Measurements from ENCODE around the gene RAB31.
"Not testable (repeated sequence)": the region's sequence is repeated elsewhere in the genome, so short reads cannot be mapped to it uniquely, and the experiment has no call there.

The RAB31 gene

DNA sequence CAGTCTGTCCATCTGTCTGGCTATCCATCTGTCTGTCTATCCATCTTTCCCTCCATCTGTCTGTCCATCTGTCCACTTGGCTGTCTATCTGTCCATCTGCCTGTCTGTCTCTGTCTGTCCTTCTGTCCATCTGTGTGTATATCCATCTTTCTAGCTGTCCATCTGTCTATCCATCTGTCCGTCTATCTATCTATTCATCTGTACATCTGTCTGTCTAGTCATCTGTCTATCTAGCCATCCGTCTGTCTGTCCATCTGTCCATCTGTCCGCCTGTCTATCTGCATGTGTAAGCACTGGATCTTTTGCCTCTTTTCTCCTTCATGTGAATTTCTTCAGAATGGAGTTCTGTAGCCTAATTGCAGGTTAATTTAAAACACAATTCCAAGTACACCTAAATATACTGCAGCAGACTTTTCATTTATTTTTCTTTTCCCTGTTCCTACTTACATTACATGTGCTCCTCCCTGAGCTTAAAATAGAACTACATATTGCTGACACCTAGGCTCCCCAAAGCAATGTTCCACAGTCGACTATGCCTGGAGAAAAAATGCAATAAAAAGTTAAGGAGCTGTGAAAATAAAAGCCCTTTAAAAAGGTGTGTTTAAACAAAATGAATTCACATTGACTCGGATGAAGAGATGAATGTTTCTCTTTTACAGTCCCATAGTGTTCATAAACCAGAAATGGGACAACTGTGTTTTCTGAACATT lies 140.2 kb downstream of the RAB31 start:
- DNase-seq: no peak

DNA sequence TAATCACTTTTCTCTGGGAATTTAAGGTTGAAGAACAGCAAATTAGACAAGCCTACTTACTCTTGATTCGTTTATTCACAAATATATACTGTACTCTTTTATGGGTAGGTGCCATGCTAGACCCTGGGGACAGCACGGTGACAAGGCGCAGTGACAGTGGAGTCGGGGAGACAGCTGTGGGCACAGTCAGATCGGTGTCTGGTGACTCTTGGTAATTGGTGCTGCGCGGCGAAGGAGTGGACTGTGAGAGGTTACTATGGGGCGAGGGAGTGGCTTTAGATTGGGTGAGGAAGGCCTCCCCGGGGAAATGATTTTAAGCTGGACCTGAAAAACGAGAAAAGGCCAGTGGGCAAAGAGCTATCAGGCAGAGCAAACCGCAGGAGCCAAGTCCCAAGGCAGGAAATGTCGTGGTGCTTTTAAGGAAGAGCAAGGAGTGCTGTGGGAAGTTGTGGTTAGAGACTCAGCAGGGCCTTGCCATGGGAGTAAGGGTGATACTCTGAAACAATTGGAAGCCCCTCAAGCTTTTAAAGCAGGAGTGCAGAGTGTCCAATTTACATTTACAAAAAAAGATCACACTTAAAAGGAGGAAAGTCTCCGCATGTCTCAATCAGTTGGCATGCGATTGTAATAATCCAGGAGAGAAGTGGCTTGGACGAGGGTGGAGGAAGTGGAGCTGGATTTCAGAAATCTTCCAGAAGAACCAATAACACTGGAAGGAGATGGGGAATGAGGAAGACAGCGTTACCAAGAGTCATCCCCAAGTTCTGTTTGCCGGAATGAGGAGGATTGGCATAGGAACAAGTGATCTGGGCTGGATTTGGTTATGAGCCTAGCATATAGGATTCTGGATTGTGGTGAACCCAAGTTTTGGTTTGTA lies 141.5 kb downstream of the RAB31 start:
- no peak for DNase-seq

DNA sequence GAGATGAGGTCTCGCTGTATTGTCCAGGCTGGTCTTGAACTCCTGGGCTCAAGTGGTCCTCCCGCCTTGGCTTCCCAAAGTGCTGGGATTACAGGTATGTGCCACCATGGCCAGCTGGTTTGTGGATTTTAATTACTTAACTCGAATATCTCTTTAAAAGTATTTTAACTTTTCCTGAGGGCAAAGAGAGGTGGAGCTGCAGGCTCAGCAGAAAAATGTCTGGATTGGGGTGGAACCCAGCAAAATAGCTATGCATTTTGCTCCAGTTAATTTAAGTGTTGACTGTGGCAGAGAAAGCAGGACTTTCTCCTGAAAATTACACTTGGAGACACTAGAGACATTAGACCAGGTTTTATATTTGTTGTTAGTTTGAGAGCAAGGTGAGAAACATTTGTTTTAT lies 142.2 kb downstream of the RAB31 start:
- no peak for DNase-seq

DNA sequence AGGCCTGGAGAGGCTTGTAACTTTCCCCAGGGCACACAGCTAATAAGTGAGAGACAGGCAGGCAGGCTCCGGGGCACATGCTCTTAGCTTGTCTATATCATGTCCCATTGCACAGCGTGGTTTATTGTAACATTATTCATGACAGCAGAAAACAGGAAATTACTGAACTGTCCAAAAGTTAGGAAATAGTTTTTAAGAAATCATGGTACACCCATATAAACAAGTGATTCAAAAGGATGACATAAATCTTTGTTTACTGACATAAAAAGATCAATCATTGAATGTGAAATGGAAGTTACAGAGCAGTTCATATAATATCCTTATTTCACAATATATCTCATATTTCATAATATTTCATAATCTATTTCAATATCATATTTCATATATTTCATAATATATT lies 143.4 kb downstream of the RAB31 start:
- DNase-seq: no peak

DNA sequence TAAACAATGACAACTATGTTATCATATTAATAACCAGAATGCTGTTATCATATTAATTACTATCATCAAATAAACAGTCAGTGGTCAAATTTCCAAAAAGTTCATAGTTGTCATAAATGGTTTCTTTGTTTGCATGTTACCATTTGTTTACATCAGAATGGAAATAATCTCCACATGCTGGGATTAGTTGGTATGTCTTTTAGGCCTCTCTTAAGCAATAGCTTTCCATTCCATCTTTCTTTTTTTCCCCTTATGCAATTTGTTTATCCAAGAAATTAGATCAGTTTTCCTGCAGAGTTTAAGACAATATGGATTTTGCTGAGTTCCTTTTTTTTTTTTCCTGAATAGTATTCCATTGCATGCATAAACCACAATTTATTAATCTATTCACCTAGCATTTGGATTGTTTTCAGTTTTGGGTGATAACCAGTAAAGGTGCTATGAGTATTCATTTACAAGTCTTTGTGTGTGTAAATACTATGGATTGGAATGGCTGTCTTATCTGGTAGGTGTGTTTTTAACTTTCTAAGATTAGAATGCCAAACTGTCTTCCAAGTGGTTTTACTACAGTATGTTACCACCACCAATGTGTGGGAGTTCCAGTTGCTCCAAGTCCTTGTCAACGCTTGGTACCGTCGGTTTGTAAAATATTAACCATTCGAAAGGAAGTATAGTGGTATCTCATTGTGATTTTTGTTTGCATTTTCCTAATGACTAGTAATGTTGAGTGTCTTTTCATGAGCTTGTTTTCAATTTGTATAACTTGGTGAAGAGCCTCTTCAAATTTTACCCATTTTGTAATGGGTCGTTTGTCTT lies 144.4 kb downstream of the RAB31 start:
- no peak for DNase-seq

DNA sequence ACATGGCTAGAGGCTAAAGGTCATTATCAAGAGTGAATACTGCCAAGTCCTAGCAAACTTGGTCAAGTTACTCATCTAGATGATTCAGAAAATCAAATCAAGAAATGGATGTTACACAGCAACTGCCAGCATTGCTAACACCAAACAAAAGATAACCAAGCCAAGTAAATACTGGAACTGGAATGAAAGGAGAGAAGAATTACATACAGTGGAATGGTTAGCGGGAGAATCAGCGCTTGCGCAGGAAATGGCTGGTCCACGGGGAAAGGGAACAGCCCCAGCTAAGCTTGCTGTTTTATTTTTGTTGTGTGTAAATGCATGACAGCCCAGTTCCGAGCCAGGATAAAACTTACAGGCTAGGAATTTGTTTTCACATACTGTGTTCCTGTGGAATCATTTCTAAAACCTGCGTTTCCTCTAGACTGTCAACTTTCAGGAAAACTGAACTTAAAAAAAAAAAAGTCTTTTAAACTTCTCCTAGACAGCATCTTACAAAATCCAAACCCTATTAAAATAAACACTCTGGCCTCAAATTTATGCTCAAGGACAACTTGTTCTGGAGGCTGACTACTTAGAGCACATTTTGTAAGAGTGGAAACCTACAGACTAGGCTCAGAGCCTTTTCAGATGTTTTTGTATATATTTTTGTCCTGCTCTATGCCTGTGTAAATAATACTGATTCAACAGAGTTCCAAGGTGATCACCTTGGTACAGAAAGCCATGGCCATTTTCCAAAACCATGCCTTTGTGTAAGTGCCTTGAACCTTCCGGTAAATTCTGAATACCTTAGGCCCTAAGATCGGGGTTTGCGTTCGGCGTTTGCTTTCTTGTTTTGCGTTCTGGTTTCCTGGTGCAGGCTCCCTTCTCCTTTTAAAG lies 146.9 kb downstream of the RAB31 start:
- DNase-seq: no peak

DNA sequence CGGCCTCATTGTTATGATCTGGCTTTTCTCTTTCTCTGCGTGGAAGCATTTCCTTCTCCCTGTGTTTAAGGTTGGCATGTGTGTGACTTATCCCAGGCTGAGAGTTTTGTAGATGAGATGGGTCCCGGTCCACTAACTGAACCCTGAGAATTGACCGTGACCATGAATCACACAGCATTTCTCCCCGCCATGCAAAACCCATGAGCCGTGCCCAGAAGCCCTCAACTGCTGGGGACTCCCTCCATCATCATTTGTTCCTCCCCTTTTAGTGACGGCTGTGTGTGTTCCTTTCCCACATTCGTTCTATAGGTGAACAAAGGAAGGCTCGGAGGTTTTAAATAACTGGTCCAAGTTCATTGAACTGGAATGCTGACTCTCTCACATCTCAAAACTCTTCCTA lies 147.6 kb downstream of the RAB31 start:
- no peak for DNase-seq

DNA sequence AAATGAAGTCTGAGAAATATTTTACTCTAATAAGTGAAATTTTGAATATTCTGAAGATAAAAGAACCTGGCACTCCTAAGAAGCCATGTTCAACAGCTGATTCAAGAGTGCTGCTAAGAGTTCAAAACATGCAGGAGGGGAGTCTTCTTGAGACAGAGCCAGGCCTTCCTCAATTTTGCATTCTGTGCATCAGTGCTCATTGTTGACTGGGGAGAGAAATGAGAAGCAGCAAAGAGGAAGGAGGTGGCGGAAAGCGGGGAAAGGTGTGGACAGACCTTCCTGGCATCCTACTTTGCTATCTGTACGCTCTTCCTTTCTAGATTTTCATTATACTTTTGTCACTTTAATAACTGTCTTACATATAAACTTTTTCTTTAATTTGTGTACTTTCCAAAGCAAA lies 148.0 kb downstream of the RAB31 start:
- no peak for DNase-seq

DNA sequence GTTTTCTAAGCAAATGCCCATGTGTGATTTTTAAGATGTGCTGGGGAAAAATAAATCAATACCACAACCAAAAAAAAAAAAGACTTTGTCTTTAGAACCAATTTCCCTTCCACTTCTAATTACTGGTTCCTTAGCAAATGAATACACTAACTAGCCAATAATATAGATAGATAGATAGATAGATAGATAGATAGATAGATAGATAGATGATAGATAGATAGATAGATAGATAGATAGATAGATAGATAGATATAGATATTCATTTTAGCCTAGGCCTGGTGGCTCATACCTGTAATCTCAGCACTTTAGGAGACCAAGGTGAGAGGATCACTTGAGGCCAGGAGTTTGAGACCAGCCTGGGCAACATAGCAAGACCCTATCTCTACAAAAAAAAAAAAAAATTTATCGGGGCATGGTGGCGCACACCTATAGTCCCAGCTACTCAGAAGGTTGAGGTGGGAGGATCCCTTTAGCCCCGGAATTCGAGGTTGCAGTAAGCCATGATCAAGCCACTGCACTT lies 149.4 kb downstream of the RAB31 start:
- not testable (repeated sequence) for DNase-seq

DNA sequence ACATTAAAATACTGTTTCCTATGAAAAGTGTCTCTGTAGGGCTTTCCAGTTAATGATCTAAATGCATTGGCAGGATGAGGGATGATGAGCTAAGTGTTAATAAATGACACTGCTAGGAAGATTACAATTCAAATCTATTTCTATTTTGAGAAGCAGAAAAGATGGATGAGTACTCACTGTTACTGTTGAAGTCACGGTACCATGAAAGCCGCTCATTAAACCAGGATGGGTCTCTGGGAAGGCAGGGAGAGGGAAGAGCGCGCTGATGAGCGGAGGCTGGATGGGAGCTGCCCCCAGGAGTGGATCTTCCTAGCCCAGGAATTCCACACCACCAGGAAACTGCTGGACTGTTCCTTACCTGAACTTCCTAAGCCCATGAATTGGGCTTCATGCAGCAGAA lies 150.5 kb downstream of the RAB31 start:
- no peak for DNase-seq

DNA sequence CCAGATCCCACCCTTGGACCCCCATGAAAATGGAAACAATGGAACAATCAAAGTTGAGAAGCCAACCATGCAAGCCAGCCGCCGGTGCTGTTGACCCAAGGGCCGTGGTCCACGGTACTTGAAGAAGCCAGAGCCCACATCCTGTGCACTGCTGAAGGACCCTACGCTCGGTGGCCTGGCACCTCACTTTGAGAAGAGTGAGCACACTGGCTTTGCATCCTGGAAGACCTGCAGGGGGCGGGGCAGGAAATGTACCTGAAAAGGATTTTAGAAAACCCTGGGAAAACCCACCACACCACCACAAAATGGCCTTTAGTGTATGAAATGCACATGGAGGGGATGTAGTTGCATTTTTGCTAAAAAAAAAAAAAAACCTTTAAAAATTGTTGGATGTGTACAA lies 151.1 kb downstream of the RAB31 start:
- no peak for DNase-seq

DNA sequence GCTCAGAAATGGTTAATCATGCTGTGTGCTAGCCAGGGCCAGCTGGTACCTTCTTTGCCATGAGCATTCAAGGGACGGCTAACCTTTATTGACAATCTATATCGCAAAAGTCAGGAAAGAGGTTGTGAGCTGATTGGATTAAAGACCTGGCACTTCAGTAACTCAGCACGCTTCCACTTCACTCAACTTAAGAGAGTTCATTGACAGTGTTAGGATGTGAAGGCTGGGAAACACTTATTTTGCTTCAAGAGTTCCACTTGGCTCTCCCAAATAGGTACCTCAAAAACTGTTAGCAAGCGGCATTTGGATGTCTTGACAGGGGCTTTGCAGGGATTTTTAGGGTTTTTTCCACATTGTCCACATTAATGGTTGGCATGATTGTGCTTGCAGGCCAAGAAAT lies 152.6 kb downstream of the RAB31 start:
- DNase-seq: no peak

DNA sequence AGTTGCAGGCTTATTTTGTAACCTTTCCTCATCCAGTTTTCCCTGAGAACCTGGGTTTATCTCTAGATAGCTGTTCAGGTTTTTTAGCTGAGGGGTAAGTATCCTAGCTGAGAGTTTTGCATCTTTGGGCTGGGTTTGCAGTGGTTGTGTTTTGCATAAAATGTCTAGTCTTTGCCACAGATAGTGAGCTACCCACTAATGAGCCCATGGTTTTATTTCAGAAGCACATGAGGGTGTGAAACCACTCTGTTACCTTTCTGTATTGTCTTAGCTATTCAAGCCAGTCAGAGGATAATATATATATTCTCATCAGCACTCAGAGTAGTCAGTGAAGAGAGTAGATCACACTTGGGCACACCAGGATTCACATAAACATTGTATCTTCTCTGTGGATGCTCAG lies 153.1 kb downstream of the RAB31 start:
- DNase-seq: no peak

DNA sequence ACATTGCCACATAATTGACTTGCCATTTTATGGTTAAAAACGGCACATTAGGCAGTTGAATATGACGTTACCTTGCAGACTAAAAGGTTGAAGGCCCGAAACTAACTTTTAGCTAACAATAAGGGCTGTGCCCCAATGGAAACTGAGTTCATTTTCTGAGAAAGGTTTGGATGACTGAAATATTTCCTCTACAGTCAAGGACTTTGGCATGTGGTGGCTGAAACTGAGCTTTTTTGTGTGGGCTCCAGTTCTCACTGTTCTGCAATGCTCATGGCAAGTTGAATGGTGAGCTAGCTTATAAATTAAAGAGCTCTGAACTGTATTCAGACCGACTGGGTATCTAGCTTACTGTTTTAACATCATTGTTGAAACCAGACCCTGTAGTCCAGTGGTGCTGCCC lies 153.8 kb downstream of the RAB31 start:
- no peak for DNase-seq

DNA sequence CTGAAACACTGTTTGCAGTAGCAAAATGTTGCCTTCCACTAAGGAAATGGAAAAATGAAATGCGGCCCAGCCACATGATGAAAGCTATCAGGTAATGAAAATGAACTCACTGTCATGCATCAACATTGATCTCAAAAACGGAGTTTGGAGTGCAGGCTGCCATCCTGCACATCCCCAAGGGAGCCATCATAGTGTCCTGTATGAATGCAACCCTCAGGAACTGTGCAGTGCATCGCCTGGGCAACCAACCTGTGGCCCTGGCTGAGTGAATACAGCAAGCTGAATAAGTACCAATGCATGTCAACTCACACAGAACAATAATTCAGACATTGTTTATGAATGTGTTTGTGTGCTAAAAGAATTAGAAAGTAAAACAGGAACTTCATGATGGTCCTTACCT lies 154.6 kb downstream of the RAB31 start:
- DNase-seq: no peak

DNA sequence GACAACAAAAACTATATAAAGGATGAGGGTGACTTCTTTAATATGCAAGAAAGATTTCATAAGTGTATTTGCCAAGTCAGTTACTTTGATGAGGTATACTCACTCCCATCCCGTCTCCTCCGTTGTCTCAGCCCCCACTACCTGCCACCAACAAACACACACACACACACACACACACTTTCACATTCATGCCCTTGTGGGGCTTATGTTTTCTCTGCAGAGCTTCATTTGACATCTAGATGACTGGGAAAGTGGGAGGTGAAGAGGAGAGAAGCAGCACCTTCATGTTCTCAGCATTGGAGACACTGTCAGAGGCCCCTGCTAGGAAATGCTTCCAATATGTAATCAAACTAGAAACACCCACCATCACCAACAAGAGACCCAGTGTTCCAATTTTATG lies 155.2 kb downstream of the RAB31 start:
- DNase-seq: no peak

DNA sequence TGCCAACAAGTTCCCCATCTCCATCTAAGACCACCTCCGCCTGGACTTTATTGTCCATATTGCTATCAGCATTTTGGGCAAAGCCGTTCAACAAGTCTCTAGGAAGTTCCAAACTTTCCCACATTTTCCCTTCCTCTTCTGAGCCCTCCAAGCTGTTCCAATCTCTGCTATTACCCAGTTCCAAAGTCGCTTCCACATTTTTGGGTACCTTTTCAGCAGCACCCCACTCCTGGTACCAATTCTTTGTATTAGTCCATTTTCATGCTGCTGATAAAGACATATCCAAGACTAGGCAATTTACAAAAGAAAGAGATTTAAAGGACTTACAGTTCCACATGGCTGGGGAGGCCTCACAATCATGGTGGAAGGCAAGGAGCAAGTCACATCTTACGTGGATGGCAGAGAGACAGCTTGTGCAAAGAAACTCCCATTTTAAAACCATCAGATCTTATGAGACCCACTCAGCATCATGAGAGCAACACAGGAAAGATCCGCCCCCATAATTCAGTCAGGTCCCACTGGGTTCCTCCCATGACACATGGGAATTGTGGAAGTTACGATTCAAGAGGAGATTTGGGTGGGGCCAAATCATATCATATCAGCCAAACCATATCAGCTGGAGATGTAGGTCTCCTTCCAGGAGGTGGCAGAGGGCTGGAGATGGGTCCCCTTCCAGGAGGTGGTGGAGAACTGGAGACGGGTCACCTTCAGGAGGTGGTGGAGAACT lies 157.8 kb downstream of the RAB31 start:
- no peak for DNase-seq

DNA sequence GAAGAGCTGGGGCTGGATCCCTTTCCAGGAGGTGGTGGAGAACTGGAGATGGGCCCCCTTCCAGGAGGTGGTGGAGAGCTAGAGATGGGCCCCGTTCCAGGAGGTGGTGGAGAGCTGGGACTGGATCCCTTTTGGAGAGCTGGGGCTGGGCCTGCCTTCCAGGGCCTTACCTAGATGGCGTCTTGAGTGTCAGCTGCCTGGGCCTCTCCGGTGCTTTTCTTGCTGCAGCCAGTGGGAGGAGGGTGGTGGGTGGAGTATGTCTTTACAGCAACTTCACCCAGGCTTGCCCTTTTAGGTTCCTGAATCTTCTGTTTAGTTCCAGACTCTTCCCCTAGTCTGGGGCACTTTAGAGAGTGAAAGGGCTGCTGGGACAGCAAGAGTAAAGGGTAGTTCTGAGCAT lies 158.5 kb downstream of the RAB31 start:
- DNase-seq: no peak

DNA sequence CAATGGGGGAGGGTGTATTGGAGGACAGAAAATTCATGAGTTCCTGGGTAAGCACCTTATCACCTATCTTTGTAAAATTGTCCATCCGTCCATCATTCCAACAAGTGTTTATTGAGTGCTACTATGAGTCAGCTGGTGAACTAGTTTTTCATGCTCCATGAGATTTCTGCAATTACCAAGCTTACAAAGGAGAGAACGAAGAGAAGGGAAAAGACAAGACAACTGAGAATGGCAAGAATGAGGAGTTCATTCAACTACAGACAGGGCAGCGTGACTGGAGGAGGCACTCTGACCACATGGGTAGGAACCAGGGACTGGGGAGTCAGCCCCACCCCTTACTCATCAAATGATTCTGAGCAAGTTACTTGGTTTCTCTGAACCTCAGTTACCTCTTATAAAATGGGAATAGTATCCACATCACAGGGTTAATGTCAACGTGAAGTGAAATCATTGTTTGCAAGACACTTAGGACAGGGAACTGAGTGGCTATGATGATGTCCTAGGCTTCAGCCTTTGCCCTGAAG lies 159.0 kb downstream of the RAB31 start:
- no peak for DNase-seq

DNA sequence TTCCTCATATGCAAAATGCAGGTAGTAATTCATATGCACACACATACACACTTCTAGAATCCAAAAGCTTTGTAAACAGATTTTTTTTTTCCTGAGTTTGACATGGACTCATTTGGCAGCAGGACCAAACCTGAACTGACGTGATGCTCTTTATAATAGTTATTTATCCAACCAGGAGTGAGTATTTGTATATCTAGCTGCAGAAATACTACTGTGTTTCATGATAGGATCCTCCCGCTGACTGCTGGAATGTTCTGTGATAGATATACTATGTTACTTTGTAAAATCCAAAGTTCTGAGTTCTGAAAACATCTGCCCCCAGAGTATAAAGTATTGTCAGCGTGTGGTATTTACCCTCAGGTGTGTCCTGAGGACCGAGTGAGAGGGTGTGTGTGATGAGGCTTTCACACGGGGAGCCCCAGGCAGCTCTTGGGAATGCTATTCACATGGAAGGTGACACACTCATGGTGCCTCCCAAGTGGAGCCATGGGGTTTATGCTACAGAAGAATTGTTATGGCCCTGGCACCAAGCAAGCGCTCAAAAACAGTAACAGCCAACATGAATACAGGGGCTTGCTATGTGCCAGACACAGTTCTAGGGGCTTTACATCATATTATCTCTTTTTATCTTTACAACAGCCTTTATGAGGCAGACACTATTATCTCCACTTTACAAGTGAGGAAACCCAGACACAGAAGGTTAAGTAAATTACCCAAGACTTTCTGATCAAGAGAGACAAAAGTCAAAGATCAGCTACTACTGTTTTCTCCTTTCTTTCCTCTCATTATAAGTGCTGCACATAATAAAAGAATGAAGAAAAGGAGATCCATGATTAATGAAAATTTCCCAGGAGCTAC lies 161.0 kb downstream of the RAB31 start:
- no peak for DNase-seq
